GM19240 (cell line): ENCODE data around the gene APAF1.

ENCODE experiments used
- DNase-seq: peaks from one replicate; pipeline ENCODE4 v3.0.0; 2011; ENCODE audit warnings: low spot score; ENCODE audit not compliant: insufficient read length

The APAF1 gene

DNA sequence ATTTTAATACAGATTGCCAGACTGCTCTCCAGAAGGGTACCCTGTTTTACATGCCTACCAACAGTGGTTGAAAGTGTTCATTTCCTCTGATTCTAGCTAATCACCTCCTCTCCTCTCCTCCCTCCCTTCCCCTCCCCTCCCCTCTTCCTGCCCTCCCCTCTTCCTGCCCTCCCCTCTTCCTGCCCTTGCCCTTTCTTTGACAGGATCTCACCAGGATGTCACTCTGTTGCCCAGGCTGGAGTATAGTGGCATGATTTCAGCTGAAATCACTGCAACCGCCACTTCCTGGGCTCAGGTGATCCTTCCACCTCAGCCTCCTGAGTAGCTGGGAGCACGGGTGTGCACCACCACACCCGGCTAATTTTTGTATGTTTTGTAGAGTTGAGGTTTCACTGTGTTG lies 24.7 kb downstream of the APAF1 start:
- no peak for DNase-seq

DNA sequence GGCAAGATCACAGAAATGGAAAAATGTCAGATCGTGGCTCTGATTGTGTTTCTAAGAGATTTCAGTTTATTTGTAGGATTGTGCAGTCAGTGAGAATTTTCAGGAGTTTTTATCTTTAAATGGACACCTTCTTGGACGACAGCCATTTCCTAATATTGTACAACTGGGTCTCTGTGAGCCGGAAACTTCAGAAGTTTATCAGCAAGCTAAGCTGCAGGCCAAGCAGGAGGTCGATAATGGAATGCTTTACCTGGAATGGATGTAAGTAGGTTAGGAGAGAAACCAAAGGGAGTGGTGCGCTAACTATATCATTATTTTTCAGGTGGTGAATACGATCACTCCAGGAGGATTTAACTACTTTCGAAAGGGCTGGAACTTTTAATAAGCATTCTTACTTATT lies 26.4 kb downstream of the APAF1 start:
- no peak for DNase-seq

DNA sequence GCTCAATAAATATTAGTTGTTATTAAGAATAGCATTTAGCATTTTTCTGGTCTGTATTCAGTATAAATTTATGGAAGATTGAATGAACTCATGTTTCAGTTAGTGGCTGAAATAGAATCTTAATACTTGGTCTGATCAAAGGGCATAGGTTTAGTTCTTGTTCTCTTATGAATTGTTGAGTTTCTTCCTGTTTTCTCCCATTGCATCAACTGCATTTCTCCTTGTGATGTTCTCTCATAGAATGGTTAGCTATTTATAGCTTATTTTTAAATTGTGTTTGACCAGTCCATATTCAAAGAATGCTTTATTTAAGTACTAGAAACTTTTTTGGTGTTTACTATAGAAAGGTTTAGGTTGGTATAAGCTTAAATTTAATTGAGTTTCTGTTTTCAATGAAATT lies 29.8 kb downstream of the APAF1 start:
- no peak for DNase-seq

DNA sequence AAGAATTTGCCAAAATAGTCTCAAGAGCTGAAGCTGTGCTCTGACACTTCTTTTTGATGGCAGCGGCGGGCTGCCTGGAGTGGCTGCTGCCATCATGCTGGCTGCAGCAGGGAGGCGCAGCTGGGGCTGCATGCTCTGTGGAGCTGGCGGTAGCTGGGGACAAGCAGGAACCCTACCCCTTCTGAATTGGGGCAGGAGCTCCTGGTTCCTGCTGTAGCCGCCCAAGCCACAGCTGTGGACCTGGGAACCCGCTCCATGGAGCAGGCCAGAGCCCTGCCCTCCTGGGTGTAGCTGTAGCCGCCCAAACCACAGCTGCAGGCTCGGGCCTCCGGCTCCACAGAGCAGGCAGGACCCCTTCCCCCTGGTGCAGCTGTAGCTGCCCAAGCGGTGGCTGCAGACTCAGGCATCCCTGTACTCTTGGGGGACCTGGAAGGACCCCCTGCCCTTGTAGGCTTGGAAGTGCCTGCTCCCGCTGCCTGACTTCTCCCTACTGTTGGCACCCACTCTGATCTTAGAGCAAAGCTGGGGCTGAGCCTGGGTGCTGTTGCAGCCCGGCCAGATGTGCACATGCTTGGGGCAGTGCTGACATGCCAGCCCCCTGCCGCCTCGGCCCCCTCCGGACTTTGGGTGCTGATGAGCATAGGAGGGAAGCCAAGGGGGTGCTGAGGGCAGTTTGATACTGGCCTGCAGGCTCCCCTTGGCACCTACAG lies 33.3 kb downstream of the APAF1 start:
- no peak for DNase-seq

DNA sequence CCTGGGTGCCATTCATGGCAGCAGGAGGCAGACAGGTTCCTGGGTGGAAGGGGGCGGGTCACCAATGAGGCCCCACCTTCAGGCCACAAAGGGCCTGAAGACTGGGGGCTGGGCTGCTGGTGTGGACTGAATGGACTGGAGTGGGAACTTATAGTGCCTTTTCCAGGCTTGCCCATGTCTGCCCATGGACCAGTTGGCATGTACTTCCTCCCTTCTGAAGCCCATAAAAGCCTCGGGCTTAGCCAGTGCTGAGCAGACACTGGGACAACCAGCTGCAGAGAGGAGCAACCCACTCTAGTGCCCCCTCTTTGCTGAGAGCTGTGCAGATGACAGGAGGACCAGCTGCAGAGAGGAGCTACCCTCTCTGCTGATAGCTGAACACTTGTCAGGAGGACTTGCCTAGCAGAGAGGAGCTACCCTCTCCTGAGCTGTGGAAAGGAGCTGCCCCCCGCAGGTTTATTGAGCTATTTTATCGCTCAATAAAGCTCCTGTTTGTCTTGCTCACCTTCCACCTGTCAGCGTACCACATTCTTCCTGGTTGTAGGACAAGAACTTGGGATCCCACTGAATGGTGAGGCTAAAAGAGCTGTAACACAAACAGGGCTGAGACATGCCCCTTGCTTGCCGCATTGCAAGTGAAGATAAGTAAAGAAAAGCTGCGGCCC lies 34.0 kb downstream of the APAF1 start:
- no peak for DNase-seq

DNA sequence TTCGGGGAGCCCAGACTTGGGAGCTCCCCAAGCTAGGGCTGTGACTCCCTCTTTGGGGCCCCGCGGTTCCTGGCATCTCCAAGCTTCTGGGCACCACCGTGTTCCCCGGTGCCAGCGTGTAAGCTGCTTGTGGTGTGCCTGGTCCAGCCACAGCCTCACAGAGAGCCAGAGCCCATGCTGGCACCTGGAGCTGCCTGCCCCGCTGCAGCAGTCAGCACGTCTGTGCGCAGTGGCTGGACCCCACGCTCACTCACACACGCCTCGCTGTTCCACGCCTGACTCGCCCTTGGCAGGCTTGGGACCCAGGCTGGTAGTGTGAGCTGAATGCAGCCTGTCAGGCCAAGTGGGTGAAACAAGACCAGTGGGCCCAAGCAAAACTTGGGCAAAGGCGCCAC lies 34.5 kb downstream of the APAF1 start:
- DNase-seq = no peak

DNA sequence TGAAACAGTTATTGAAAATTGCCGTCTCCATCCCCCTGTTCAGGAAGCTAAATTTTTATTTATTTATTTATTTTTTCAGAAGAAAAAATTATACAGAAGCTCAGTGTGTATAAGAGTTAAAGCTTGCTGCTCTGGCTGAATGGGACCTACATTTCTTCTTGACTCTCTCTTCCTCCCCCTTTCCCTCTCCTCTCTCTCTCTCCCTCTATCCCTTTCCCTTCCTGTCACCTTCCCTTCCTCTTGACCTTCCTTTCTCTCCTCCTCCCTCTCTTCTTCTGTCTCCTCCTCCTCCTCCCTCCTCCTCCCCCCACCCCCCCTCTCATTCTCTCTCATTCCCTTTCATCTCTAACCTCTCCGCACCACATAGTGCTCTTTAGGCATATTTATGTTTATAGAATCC lies 39.1 kb downstream of the APAF1 start:
- no peak for DNase-seq

DNA sequence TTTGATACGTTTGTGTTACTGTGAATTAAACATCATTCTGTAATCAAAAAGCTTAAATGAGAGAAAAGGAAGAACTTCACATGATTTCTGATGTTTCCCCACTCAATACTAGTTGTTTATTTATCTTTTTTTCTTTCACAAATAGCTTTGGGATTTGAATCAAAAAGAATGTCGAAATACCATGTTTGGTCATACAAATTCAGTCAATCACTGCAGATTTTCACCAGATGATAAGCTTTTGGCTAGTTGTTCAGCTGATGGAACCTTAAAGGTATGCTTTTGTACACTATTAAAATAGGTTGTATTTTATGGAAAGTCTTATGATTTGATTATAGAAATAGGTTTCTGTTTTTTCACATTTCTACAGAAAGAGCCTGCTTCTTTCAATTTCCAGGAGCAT lies 41.5 kb downstream of the APAF1 start:
- DNase-seq = no peak

DNA sequence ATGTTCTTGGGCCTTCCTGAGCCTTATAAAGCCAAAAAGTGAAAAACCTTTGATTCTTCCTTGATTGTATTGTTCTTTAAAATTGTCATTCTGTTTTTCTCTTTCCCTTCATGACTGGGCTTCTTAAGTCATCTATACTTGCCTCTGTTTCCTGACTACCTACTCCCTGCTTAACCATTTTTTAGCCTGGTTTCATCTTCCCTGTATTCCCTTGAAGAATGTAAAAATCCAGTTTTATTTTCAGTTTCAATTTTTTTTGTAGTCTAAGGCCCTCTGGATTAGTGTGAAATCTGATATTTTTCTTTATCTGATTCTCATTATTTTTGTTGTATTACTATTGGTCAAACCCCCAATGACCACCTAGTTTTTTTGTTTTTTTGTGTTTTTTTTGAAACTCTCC lies 46.3 kb downstream of the APAF1 start:
- no peak for DNase-seq

DNA sequence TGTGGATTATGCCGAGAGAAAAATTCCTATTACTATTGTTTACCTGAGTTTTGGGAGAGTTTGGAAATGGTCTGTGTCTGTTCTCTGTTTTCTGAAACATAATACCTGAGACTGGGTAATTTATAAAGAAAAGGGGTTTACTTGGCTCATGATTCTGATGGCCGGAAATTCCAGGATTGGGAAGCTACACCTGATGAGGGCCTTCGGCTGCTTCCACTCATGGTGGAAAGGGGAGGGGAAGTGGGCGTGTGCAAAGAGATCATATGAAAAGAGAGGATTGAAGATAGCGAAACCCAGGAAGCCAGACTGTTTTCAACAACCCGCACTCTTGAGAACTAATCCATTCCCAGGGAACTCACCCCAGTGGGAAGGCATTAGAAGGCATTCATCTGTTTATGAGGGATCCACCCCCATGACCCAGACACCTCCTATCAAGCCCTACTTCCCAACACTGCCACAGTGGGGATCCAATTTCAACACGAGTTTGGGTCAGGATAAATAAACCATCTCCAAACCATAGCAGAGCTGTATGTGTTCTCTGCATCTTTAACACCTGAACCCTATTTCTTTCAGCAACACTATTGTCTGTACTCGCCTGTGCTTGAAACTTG lies 51.1 kb downstream of the APAF1 start:
- DNase-seq = no peak

DNA sequence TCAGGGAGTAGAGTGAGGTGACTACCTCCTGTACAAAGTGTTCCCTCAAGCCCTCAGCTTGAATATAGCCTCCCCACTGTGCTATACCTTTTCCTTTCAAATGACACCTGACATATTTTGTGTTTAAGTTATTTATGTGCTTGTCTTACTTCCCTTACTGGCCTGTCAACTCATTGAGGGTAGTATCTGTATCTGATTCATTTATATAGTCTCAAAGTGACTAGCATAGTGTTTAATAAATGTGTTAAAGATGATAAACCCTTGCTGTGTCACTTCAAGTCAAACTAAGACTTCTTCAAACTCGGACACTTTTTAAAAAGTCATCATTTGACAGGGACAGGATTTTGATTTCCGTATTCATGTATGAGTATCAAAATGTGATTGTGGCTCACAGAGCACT lies 52.1 kb downstream of the APAF1 start:
- no peak for DNase-seq

DNA sequence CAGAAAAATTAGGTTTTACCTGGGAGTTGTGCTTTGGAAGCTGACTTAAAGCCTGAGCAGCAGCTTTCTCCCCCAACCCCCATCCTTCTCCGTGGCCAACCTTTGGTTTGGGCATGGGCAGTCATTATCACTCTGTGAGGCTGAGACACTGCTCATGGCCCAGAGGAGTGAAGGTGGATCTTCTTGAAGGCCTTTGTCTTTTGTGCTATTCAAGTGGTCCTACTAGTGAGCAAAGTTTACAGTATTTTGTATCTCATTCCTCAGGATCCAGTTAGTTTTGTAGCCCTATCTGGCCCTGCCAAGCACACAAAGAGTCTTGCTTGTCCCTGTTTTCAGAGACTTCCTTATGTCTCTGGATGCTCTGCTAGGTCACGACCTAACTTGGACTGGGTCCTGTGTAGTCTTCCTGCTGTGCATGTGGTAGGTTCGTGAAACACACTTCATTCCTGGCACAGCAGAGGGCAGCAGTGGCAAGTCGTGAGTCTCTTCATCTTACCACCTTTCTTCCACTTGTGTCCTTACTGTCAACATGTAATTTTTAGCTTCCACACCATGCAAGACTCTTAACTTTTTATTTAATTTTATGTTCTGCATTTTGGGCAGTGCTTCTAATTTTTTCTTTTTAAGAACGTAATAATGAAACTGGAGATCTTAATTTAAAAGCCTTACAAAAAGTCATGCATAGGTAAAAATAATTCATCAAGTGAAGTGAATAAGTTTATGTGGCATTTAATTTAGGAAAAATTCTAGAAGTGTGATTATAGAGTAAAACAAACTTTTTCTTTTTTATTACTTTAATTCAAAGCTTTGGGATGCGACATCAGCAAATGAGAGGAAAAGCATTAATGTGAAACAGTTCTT lies 53.7 kb downstream of the APAF1 start:
- DNase-seq = peak; percentile 15

DNA sequence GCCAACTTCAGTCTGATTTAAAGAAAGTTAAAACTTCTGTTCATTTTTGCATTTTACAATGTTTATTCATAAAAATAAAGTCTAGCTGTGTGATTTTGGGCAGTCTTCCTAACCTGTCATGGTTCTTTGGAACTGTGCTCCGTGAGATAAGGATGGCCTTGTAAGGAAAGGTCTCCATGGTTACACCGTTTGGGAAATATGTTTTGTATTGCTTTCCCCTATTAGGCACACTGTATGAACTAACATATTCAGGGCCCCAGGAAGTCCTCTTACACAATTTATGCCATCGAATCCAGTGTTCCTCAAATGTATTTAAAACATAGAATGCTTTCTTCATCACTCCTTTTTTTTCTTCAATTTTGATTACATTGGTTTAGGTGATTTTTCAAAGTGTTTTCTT lies 54.5 kb downstream of the APAF1 start:
- DNase-seq = no peak

DNA sequence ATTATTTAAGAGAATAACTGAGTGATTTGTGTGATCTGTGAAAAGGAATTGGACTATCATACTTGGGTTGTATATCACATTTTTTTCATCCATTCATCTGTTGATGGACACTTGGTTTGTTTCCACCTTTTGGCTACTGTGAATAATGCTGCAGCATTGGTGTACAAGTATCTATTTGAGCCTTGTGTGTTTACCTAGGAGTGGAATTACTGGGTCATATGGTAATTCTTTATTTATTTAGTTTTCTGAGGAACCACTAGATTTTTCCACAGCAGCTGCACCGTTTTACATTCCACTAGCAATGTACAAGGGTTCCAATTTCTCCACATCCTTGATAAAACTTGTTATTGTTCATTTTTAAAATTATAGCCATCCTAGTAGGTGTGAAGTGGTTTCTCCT lies 56.1 kb downstream of the APAF1 start:
- no peak for DNase-seq

DNA sequence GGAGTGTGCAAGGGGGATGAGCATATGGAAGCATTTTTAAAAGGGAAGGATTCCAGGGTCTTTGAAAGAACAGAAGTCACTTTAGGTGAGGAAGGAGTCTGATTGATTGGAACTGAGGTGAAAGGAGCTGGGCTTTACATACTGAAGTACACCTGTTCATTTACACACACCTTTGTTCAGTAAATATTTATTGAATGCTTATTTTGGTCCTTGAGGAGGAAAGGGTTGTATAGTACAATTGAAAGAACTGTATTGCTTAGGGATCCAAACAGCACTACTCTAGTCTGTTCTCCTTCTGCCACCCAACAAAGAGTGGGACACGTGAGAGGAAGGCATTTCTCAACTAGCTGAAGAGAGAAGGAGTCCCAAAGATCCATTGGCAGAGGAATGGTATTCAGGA lies 63.9 kb downstream of the APAF1 start:
- no peak for DNase-seq

DNA sequence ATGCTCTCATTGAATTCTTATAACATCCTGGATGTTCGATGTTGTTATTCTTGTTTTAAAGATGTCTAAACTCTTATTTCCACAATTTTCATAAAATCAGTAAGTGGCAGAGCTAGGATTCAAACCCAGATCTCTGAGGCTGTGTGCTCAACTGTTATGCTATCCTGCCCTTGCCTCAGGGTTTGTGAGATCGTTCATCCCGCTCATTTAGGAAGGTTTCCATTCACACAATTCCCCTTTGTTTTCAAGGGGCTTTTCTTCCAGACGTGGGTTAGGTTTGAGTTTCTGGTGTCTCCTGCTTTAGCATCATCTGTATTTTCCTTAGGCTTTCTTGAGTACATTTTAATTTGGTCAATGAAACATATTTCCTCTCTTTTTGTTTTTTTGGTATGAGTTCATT lies 69.3 kb downstream of the APAF1 start:
- no peak for DNase-seq

DNA sequence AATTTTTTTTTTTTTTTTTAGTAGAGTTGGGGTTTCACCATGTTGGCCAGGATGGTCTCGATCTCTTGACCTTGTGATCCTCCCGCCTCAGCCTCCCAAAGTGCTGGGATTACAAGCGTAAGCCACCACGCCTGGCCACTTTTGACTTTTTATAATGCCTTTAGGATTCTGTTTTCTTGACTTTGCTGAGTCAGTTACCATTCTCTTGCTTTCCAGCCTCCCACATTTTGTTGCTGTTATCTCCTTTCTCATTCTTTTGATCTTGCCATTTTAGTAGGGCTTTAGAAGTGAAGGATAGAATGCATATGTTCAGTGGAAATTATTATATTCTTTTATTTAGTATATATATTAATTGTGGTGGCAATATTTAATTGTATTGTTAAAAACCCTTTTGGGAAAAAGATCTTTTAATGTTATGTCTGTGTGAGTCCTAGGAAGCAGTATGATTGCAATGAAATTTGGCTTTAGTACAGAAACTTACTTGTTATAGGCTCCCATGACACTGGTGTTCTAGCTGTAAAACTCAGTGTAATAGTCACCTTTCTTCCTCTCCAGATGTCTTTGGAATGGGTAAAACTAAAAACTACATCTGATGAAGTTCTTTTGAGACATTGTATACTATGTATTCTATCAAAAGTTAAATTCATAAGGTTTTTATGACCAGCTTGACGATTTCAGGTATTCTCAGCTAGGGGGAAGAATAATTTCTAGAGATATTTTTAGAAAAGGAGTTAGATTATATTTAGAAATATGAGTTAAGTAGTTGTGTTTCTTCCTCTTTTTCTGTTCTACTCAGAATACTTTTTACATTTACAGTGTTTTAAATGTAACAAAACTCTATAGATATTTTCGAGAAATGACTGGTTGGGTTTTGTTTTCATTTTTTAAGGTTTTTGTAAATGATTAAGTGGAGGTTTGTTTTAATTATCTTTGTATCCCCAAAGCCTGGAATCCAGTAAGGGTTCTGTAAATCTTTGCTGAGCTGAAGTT lies 74.7 kb downstream of the APAF1 start:
- DNase-seq = no peak

DNA sequence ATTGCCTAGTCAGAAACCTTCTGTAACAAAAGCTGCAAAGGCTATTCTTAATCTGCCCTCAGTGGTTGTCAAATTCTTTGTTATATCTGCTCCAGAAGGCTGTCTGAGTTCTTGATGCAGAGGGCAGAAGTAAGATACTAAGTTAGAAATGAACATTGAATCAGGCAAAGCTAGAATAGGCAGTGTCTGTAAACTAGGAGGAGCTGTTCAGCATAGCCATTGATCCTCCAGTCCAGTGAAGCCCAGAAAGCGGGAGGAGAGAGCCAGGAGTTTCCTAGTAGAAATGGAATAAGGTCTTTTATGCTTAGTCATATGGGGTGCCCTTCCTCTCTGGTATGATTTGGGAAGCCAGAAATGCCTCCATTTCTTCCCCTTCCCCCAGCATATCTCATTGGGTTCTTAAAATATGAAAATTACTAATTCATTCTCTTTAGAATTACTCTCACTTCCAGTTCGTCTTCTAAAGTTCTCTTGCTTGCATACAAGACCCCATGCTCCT lies 76.2 kb downstream of the APAF1 start:
- DNase-seq = no peak

DNA sequence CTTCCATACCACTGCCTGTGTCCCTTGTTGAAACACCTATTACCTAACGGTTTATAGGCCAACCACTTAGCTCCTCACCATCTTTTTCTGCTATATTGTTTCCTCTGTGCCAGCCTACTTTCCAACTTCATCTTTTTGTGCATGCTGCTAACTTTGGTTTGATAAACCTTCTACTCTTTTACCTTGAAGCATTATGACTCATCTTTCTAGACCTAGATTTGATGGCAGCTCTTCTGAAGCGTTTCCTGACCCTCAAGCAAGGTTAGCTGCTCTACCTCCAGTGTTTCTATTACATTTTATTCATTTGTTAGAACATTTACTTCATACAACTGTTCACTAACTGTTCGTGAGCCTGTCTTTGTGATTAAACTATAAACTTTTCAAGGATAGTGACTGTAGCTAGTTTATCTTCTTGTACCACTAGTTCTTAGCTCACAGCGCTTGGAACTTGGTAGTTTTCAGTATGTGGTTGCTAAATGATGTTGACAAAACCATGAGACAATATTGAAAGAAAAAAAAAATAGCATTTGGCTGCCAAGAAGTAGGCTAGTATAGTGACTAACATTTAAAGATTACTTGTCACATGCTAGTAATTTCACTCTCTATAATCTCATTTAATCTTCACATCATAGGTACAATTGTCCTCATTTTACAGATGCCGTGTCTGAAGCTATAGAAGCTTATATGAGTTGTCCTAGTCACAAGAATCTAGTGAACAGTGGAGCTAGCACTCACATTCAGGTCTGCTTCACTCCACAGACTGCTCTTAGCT lies 79.5 kb downstream of the APAF1 start:
- no peak for DNase-seq
